Esophagus muscularis mucosa (tissue), 4 donors: Measurements from ENCODE around the gene MPEG1.

ENCODE experiments used
- CTCF ChIP-seq, 3 experiments: fragments of 200-600 bp in 2 of 3; fragments of 450-650 bp in 1 of 3; sonication (generic) in 2 of 3; IDR thresholded peaks; one replicate each; pipeline ENCODE4 v1.5.1; 2017 to 2019; ENCODE audit warnings: antibody characterized with exemption in 3 of 3, mild to moderate bottlenecking in 2 of 3, moderate library complexity in 1 of 3
- EP300 ChIP-seq: sonication (generic); formaldehyde crosslinking; IDR thresholded peaks from one replicate; pipeline ENCODE4 v1.6.1; 2017; ENCODE audit warnings: antibody characterized with exemption
- POLR2A ChIP-seq: fragments of 450-650 bp; IDR thresholded peaks from one replicate; pipeline ENCODE4 v1.6.1; 2017; ENCODE audit warnings: antibody characterized with exemption, moderate library complexity, mild to moderate bottlenecking, low read depth

GRCh38 chr11:59204746-59205145 lies 8.0 kb downstream of the MPEG1 start:
- no peak for TF ChIP-seq CTCF (IDR thresholded peaks at IDR 0.05)
- no peak for TF ChIP-seq POLR2A
- TF ChIP-seq EP300, result no peak
